Stomach smooth muscle (tissue), 2 donors: Measurements from ENCODE around the gene DNMBP.
"Not testable (repeated sequence)": the region's sequence is repeated elsewhere in the genome, so short reads cannot be mapped to it uniquely, and the experiment has no call there.

Experiments used
- H3K27ac ChIP-seq: one replicate; pipeline ENCODE4 v1.7.0; 2013; ENCODE audit warnings: mild to moderate bottlenecking, low read length, inconsistent platforms
- H3K27me3 ChIP-seq, 2 donors: one replicate each; pipeline ENCODE4 v1.7.0; 2013; ENCODE audit warnings: low read length in 2 of 2; ENCODE audit not compliant: insufficient read depth in 2 of 2, control insufficient read depth in 1 of 2
- H3K36me3 ChIP-seq, 2 donors: one replicate each; pipeline ENCODE4 v1.7.0; 2013; ENCODE audit warnings: low read length in 2 of 2; ENCODE audit not compliant: control insufficient read depth in 2 of 2, insufficient read depth in 2 of 2
- H3K4me1 ChIP-seq: one replicate; pipeline ENCODE4 v1.7.0; 2013; ENCODE audit warnings: low read length; ENCODE audit not compliant: control insufficient read depth, insufficient read depth
- H3K4me3 ChIP-seq, 2 donors: one replicate each; pipeline ENCODE4 v1.7.0; 2013; ENCODE audit warnings: low read length in 2 of 2
- H3K9ac ChIP-seq, 2 donors: one replicate each; pipeline ENCODE4 v1.7.0; 2013; ENCODE audit warnings: low read length in 2 of 2, mild to moderate bottlenecking in 1 of 2
- H3K9me3 ChIP-seq, 2 donors: one replicate each; pipeline ENCODE4 v1.7.0; 2013; ENCODE audit warnings: low read length in 2 of 2; ENCODE audit not compliant: control insufficient read depth in 2 of 2
- donor health status: healthy.
- donor health status: Pancreatic carcinoma.

DNMBP gene

DNA sequence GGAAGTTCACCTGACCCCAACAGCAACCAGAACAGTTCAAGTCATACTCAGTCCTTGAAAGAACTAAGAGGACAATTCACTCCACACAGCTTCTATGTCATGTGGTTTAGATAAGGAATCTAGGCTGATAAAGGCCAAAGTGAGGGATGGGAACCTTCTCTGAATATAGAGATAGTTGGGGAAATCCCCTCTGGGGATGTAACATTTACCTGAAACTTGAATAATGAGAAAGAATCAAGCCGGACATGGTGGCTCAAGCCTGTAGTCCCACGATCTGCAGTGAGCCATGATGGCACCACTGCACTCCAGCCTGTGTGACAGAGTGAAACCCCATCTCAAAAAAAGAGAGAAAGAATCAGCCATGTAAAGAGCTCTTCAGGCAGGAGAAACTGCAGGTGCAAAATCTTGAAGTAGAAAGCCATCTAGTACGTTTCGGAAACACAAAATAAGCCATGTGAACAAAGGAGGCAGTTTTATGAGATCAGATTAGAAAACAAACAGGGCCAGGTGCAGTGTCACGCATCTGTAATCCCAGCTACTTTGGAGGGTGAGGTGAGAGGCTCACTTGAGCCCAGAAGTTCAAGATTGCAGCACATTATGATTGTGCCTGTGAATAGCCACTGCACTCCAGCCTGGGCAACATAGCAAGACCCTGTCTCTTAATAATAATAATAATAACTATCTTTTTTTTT, 4.5 kb upstream of the DNMBP start:
- Histone ChIP-seq H3K9me3 (no peaks in the 10 kb centered on the region), H3K27me3 (no peaks in the 10 kb centered on the region), H3K4me1 (peaks cover 3% of the 10 kb centered on the region), H3K36me3 (no peaks in the 10 kb centered on the region), H3K4me3 (no peak overlapping the region), H3K27ac (no peak overlapping the region), H3K9ac (no peak overlapping the region)

DNA sequence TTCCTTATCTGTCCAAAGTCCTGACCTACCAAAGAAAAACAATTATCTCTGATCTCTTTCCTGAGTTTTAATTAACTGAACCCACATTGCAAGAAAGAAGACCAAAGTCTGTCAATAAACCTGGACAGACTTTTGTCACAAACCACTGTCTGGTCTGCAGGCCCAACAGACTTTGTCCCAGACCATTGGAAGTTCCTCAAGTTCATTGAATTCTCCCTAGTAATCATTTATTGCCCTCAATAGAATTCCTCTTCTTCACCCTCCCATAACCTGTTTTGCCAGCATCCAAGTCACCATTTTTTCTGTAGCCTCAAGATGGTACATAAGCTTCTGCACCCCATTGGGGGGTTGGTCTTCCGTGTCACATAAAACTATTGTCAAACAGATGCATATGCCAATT, 3.9 kb upstream of the DNMBP start:
- H3K9ac ChIP-seq = no peak overlapping the region
- no peaks in the 10 kb centered on the region for H3K27me3 ChIP-seq
- no peak overlapping the region for H3K27ac ChIP-seq
- H3K4me1 ChIP-seq = peaks cover 3% of the 10 kb centered on the region
- no peaks in the 10 kb centered on the region for H3K36me3 ChIP-seq
- H3K9me3 ChIP-seq = no peaks in the 10 kb centered on the region
- no peak overlapping the region for H3K4me3 ChIP-seq

DNA sequence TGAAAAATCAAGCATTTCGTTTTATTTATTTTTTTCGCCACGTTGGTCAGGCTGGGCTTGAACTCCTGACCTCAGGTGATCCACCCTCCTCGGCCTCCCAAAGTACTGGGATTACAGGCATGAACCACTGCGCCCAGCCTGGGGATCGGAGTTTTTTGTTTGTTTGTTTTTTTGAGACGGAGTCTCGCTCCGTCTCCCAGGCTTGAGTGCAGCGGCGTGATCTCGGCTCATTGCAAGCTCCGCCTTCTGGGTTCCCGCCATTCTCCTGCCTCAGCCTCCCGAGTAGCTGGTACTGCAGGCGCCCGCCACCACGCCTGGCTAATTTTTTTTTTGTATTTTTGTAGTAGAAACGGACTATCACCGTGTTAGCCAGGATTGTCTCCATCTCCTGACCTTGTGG, 2.2 kb upstream of the DNMBP start:
- not testable (repeated sequence) for H3K4me3 ChIP-seq, H3K9me3 ChIP-seq, H3K27ac ChIP-seq, H3K27me3 ChIP-seq, H3K9ac ChIP-seq, H3K36me3 ChIP-seq
- peaks cover 13% of the 10 kb centered on the region for H3K4me1 ChIP-seq

DNA sequence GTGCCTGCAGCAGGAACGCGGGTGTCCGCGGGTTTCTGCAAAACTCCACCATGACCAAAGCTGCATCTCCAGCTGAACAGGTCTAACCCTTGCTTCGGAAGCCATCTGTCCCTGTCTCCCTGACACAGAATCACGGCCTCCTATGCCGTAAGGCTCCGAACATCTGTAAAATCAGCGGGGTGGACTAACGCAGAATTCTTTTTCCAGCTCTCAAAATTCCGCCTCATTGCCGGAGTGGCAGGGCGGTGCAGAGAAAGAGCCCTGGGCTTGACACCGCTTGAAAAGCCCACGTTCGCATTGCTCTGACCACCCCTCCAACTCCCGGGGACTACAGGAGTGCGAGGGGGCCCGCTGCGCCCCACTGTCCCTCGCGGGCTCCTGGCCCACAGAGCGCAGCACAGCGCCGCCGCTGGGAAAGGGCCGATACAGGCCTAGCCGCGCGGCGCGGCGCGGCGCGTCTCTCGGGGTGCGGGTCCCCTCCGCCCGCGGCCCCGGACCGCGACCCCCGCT, 409 bp downstream of the DNMBP start:
- Histone ChIP-seq H3K27me3 (no peaks in the 10 kb centered on the region), H3K36me3 (no peaks in the 10 kb centered on the region), H3K4me3 (peak overlapping the region; percentile 86 to 91), H3K9me3 (no peaks in the 10 kb centered on the region), H3K9ac (peak overlapping the region; percentile 67 to 84), H3K4me1 (peaks cover 13% of the 10 kb centered on the region), H3K27ac (peak overlapping the region; percentile 32)

DNA sequence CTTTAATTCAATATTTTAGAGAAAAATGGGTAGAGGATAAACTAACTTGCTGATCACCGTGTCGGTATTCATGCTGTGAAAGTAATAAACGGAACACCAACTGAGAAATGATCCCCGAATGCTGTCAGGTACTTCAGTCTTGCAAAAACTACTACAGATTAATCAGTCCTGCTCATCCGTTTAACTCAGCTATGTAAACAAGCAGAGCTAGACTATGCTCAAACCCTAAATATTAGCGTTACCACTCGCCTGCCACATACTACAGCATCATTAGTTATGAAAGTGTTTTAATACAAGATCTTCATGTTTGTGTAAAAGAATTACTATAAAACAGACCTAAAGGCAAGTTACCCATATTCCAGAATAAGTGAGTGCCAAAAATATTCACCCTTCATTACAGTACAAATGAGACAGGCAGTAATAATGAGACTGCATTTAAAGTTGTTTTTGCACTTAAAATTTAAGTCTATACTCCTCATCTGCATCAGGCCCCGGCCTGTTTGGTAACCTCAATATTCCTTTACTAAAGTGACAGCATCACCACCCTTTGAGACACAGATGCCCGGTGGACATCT, 952 bp downstream of the DNMBP start:
- peak overlapping the region; percentile 86 to 91 for H3K4me3 ChIP-seq
- peaks cover 13% of the 10 kb centered on the region for H3K4me1 ChIP-seq
- H3K9me3 ChIP-seq = no peaks in the 10 kb centered on the region
- peak overlapping the region; percentile 67 to 84 for H3K9ac ChIP-seq
- H3K27me3 ChIP-seq = no peaks in the 10 kb centered on the region
- H3K27ac ChIP-seq = peak overlapping the region; percentile 32
- no peaks in the 10 kb centered on the region for H3K36me3 ChIP-seq

DNA sequence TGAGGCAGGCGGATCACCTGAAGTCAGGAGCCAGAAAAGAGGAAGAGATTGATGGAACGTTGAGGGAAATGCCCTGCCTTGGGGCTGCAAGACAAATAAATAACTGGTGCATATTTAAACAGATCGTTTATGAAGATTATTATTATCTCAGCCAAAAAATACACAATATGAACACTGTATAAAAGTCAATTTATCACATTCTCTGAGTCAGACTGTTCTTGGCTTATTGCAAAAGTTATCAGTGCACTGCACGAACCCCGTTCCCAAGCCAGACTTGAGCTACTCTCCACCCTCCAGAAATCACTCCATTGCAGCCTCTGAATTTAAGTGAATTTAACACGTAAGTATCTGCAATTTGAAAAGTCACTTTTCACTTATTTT, 1.6 kb downstream of the DNMBP start:
- Histone ChIP-seq H3K9me3 (no peaks in the 10 kb centered on the region), H3K4me1 (peaks cover 13% of the 10 kb centered on the region), H3K4me3 (peak overlapping the region; percentile 86 to 91), H3K27me3 (no peaks in the 10 kb centered on the region), H3K9ac (peak overlapping the region in 1 of 2 donors; percentile 67), H3K27ac (no peak overlapping the region), H3K36me3 (no peaks in the 10 kb centered on the region)

DNA sequence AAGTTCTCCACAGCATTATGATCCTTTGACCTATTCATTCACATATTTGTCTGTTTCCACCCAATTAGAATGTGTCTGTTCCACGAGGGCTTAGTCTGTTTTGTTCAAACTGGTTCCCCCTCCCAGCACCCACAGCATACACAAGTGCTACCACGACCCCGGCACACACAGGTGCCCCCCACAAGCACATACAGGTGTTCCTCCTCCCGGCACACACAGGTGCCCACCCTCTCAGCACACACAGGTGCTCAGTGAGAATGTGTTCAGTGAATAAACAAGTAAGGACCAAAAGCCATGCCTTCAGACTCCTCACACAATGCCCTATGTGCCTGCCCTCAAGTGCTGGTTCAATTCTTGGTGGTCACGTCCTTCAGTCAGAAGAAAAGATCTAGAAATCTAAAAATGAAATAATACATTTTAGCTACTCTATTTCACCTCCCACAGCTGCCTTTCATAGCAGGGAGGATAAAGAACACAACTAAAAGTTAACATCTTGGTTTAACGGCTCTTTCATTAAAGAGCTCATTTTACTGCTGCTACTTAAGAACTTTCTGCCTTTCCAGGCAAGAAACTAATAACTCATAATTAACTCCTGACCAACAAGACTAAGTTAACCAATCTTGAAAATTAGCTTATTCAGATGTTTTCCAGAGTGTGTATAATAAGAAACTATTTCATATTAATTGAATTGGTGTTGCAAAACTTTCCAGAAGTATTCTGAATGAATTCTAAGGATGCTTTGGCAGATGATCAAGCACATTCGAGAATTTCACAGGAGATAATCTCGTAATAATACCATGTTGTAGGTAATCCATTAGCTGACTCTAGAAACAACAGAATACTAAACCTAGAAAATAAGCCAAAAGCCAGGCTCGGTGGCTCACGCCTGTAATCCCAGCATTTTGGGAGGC, 2.3 kb downstream of the DNMBP start:
- peak overlapping the region; percentile 86 to 91 for H3K4me3 ChIP-seq
- no peaks in the 10 kb centered on the region for H3K36me3 ChIP-seq
- H3K9ac ChIP-seq = peak overlapping the region; percentile 22 to 46
- H3K4me1 ChIP-seq = peaks cover 13% of the 10 kb centered on the region
- H3K27me3 ChIP-seq = no peaks in the 10 kb centered on the region
- no peaks in the 10 kb centered on the region for H3K9me3 ChIP-seq
- no peak overlapping the region for H3K27ac ChIP-seq

DNA sequence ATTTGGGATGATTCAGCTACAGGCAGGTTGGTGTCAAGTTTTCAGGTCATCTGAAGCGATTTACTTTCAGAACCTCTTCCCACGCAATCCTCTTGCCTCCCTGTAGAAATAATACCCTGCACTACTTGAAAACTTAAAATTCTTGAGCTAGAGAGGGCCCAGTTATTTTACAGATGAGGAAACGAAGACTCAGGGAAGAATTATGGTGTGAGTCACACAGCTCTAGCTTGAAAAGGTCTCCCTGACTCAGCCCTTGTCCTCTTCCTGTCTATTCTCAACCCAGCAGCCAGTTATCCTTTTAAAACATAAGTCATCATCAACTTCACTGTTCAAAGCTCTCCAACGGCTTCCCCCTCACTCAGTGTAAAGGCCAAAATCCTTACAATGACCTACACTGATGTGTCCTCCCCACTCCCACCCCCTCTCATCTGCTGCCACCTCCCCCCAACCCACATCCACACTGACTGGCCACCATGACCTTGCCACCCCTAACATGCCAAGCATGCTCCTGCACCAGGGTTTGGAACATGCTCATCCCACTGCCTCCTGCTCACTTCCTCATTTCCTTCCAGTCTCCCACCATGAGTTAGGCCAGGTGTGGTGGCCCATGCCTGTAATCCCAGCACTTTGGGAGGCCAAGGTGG, 3.4 kb downstream of the DNMBP start:
- H3K36me3 ChIP-seq = no peaks in the 10 kb centered on the region

DNA sequence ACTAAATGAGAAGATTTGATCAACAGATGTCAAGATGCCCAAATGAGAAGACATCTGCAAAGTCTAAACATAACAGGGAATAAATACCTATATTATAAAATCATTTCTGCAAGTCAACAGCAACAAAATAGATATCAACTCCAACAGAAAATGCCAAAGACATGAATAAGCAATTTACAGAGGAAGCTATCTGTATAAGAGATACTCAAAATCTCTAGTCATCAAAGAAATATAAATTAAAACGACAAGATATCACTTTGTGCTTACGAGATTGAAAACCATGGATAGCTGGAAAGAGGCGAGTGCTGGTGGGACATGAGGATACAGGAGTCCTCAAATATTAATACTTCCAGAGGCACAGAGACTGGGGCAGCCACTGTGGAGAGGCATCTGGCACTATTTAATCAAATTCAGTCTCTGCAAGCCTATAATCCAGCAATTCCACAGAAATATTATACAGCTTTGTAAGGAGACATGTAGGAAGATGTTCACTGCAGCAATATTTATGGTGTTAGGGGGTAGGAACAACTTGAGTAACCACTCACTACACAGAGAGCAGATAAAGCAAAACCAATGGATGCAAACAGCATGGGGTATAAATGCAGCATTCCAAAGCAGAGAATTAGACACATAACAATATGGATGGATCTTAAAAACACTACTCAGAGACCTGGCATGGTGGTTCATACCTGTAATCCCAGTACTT, 4.8 kb downstream of the DNMBP start:
- H3K27ac ChIP-seq = no peak overlapping the region
- no peaks in the 10 kb centered on the region for H3K36me3 ChIP-seq
- H3K27me3 ChIP-seq = no peaks in the 10 kb centered on the region
- H3K4me3 ChIP-seq = no peak overlapping the region
- no peaks in the 10 kb centered on the region for H3K9me3 ChIP-seq
- peaks cover 21% of the 10 kb centered on the region for H3K4me1 ChIP-seq
- no peak overlapping the region for H3K9ac ChIP-seq

More for the DNA sequence above, 3.4 kb downstream of the DNMBP start:
- peaks cover 17% of the 10 kb centered on the region for H3K4me1 ChIP-seq
- H3K27me3 ChIP-seq = no peaks in the 10 kb centered on the region
- peak overlapping the region; percentile 19 for H3K27ac ChIP-seq
- H3K9ac ChIP-seq = peak overlapping the region in 1 of 2 donors; percentile 16
- no peaks in the 10 kb centered on the region for H3K9me3 ChIP-seq
- H3K4me3 ChIP-seq = peak overlapping the region in 1 of 2 donors; percentile 17

DNA sequence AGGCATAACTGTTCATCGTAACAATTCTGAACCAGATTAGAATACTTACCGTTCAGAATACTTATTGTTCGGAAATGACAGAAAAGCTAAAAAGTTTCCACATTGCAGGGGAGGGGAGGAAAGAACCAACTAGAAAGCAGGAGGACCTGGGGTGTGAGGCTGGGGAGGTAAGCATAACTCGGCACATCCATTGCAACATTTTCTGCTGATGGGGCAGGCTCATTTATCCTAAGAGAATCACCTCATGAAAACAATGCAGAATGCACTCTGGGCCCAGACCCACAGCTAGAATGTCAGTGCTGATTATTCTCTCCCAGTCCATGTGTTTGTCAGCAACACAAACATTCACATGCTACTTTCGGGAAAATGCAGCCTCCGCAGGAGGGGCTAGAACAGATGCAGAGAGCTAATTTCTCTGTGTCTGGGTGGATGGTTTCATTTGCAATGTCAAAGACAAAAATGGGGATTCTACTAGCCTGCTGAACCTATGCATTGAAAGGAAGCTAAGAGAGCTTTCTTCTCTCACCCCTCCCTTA, 9.6 kb downstream of the DNMBP start:
- Histone ChIP-seq H3K27me3 (no peaks in the 10 kb centered on the region), H3K4me1 (peaks cover 22% of the 10 kb centered on the region), H3K9me3 (no peaks in the 10 kb centered on the region), H3K36me3 (no peaks in the 10 kb centered on the region), H3K27ac (peak overlapping the region; percentile 38), H3K9ac (peak overlapping the region in 1 of 2 donors; percentile 46), H3K4me3 (peak overlapping the region; percentile 40 to 50)
